Hindlimb muscle (tissue), 1 donor: Measurements from ENCODE around the gene OR5K2. TPM values are rescaled to one million over a fixed set of nuclear protein-coding genes. Genes with fewer than 3 reads are reported as not detected.

Experiments used
- DNase-seq: peaks from one replicate; pipeline ENCODE4 v3.0.0-alpha.2; 2013
- polyA plus RNA-seq: library from polyadenylated mRNA; unstranded; fragments of 120-200 nt; gene quantifications from one replicate; pipeline ENCODE4 v1.2.1, GENCODE V29; 2013; ENCODE audit not compliant: insufficient read length

OR5K2 gene
- polyA plus RNA-seq, 1 donor = not detected

DNA sequence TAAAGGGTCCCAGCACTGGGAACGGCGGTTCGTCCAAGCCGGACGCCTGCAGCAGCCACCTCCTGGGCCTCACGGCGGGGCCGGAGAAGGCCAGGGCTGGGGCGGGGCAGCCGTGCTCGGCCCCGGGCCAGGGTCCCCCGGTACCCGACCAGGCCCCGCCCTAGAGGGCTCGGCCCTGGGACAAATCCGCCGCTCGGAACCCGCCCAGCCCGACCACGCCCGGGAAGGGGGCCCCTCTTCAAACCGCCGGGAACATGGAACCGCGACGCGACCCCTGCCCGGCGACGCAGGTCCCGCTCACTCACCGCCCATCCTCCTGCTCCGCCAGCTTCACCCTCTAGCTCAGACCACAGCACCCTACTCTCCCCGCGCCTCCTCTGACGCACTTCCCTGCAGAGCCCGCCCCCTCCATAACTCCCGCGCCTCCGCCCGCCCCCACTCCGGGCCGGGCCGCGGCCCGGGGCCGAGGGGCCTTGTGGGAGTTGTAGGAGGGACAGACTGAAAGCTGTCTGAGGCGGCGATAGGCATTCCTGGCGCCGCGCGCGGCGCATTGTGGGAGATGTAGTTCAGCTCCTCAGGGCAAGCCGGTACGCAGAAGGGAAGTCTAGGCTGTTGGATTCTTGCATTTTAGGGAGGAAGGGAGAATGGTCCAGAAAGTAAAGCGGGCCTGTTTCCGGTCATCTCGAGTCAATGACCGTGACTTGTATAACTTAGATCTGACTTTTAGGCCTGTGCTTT lies 25.2 kb downstream of the OR5K2 start, which contains the start of gene CLDND1:
Gene CLDND1 (minus strand): TSS at position 359 of the 738 bp plus-strand sequence. CDS start 1,478 bp downstream, outside the sequence.
- DNase-seq = peak; percentile 98

DNA sequence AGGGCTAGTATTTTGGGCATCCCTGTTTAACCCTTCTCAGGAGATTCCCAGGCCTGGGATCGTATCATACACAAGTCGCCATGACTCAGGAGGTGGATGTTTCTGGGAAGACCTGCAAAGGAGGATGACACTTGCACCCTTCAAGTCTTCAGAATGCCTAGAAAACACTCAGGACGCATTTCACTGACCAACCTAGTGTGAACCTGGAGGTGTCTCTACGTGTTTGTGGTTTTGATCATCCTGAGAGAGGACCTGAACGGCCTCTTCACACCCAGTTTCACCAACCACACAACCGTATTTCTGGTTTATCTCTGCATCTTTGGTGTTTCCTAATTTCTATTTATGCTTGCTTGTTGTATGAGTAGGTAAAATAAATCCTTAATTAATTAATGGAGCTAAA lies 28.0 kb downstream of the OR5K2 start:
- DNase-seq = no peak

DNA sequence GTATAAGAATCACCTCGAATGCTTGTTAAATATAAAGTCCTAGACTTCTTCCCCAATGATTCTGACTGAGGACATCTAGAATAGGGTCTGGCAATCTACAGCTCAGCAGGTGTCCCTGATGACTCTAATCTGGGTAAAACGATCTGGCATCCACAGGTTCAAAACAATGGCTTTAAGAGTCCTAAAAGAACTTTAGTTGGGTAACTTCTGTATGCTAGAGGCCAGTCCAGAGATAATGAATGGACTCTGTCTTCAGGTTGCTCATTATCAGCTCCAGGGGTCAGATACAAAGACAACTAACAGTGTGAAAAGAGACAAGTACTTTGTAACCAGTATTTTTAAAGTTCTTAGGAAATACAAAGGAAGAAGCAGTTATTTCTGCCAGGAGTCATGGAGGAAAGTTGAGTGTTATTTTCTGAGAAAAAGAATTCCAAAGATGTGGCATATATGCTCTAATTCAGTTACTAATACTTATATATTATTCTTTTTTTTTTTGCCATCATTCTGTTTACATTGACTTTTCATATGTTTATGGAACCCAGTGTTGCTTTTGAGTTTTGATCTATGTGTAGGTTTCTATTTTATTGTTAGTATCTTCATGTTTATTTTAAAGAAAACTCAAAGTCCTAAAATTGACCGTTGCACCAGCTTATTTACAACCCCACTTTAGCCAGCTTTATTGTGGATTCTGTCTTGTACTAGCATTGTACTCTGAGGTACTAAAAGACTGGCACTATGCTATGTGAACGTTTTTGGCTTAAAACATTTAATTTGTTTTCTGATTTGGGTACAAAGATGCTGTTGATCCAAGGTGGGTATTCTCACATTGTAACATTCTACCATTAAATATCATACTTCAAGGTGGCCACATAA lies 31.2 kb downstream of the OR5K2 start:
- DNase-seq = no peak

DNA sequence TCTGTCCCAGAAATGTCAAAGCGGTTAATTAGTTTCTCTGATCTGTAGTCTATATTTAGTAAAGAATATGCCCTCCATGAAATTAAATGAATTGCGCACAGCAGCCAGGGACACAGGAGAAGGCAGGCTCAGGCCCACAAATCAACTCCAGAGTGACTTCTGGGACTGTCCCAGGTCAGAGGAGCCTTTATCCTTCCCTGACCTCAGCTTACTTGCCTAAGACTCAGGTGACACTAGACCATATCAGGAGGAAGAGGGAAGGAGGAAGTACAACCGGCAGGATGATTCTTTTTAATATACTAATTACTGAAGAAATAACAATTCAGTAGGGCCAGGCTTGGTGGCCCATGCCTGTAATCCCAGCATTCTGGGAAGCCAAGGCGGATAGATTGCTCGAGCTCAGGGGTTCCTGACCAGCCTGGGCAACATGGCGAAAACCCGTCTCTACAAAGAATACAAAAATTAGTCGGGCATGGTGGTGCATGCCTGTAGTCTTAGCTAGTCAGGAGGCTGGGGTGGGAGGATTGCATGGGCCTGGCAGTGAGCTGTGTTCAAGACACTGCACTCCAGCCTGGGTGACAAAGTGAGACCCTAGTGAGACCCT lies 32.5 kb downstream of the OR5K2 start:
- no peak for DNase-seq

DNA sequence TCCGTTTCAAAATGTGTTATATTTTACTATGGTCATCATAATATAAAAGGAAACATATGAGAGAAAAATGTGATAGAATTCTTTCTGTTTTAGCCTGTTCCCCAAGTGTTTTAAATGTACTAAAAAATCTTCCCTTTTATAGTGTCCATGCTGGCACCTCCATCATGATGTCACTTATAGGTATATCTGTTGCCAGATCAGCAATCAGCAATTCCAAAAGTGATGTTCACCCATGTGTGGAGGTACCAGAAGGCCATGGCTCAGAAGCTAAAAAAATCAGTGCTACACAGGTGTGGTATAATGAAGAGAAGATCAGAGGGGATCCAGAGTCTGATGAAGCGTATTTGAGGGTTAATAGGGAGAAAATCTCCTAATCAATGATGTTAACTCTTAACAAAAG lies 33.2 kb downstream of the OR5K2 start:
- no peak for DNase-seq

DNA sequence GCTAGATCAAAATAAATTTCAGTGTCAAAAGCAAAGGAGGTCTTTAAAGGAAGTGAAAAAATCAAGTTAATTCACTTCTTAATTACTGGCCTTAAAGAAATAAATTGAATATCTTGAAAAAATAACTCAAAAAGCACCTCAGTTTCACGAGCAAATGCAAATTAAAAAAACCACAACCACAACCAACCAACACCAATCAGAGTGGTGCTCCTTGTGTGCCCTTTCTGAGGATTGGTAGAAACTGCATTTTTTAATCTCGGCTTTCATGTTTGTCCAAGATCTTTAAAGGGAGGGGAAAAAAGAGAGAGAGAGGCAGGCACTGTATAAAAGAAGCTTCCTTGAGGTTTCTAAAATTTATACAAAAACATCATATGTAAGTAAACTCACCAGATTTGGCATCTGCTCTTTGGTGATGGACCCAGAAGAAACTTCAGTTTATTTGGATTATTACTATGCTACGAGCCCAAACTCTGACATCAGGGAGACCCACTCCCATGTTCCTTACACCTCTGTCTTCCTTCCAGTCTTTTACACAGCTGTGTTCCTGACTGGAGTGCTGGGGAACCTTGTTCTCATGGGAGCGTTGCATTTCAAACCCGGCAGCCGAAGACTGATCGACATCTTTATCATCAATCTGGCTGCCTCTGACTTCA lies 34.3 kb downstream of the OR5K2 start, which contains the start of gene GPR15:
Gene GPR15 (plus strand): TSS at position 357 of the 653 bp plus-strand sequence. CDS start 56 bp downstream, at position 413.
- DNase-seq = no peak

DNA sequence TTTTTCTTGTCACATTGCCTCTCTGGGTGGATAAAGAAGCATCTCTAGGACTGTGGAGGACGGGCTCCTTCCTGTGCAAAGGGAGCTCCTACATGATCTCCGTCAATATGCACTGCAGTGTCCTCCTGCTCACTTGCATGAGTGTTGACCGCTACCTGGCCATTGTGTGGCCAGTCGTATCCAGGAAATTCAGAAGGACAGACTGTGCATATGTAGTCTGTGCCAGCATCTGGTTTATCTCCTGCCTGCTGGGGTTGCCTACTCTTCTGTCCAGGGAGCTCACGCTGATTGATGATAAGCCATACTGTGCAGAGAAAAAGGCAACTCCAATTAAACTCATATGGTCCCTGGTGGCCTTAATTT lies 34.8 kb downstream of the OR5K2 start:
- DNase-seq = no peak

DNA sequence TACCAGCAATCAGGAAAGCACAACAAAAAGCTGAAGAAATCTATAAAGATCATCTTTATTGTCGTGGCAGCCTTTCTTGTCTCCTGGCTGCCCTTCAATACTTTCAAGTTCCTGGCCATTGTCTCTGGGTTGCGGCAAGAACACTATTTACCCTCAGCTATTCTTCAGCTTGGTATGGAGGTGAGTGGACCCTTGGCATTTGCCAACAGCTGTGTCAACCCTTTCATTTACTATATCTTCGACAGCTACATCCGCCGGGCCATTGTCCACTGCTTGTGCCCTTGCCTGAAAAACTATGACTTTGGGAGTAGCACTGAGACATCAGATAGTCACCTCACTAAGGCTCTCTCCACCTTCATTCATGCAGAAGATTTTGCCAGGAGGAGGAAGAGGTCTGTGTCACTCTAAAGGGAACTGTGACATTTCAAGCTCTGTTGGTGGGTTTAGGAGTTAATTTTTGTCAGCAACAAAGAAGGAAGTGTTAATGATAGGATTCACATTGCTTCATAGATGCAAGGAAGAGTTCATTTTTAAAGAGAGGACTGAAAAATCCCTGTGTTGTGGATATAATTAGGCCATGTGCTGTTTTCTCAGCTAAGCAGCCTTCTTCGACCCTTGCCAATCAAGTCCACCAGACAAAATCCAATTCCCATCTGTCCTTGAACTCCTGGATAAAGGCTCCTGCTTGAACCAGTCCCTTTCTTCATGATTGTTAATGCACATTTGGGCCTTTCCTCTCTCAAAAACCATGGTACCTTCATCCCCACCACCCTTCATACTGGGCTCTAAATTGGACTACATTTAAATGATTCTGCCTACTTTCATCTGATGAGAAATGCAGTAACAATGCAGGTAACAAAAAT lies 35.5 kb downstream of the OR5K2 start:
- DNase-seq = no peak

DNA sequence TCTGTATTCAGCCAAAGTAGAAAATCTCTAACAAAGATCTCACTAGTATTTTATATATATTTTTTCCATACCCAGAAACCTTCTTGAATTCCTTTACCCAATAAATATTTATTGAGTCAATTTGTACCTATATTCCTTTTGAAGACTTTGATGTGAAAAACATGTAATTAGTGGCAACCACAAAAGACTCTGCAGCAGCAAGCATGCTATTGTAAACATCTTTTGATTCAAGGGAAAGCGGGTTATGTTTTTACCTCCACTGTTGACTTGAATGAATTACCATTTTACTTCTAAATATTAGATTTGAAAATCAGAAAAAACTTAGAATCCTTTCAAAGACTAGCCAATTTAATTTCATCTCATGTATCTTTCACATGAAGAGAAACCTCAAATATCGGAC lies 36.7 kb downstream of the OR5K2 start:
- DNase-seq = no peak

DNA sequence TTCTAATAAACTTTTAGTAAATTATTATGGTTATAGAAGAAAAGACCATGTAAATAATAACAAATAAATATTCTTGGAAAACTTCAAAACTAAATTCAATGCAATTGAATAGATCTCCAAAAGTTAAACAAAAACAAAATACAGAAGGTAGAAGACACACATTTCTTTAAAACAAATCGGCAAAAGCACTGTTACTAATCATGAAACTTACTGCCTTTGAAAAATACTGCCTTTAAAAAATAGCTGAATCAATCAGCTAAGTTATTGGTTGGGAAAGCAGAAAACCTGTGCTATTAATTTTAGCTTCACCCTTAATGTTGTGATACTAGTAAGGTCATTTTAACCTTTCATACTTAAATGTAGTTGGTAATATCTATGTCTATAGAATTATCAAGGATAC lies 37.3 kb downstream of the OR5K2 start:
- no peak for DNase-seq

DNA sequence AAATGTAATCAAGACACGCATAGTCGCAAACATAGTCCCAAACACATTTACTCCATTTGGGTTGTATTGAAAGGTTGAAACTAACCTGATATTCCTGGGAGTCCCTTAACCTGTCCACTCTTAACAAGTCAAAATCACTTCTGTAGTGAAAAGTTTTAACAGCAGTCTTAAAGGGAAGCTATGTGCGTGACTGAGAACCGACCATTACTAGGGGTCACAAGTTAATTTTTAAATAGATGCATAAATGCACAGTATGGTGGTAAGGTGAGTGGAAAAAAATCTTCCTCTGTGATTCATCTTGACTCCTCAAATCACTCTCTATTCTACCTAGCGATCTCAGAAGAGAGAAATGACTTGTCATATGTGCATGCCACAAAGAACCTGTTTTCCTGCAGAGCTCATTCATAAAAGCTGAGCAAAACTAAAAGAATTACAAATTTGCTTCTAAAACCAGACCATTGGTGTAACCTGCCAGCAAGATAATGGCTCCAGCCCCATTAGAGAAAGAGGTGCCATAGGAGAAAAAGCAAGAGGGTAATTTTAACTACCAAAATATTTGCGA lies 39.1 kb downstream of the OR5K2 start:
- DNase-seq = no peak

DNA sequence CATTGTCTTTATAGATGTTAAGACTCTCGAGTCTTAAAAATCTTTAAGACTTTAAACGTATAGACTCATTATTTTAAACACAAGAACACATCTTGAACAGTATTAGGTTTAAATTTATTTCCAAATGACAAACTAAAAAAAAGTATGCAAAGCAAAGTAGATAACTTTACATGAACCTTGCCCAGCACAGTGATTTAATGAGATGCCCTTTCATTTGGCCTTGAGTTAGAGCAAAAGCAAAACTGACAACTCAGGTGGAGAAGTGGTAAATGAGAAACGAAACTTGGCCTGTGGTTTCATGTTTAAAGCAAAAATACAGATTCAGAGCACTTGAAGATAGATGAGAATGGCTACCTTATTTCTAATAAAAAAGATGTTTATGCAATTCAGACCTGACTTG lies 42.9 kb downstream of the OR5K2 start:
- DNase-seq = no peak

DNA sequence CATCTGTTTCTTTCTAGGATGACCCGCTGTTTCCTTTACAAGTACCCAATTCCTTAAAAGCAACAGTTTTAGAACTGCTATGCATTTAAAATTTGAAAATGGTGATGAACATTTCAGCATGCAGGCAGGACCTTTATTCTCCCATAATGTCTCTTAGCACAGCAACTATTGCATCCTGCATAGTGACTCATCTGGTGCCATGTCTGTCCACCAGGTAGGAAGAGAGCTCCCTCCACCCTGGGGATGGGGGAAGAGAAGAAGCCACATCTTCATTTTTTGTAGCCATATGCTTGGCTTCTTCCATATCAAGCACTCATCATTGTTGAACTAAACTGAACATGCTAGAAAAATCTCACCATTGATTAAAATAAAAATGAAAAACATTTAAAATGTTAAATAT lies 44.2 kb downstream of the OR5K2 start:
- DNase-seq = no peak

DNA sequence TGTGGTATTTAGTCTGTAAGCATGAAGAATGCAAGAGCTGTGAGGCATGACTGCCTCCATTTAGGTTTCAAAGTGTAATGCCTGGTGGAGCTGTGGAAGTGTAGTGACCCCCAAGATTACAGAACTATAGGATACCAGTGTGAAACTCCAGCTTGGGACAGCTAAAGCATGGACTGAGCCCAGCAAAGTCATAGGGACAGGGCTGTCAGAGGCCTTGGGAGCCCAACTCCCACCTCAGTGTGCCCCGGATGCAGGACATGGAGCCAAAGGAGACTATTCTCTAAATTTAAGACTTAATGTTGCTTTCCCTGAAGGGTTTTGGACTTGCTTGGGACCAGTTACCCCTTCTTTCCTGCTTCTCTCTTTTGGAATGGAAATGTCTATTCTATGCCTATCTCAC lies 45.1 kb downstream of the OR5K2 start:
- DNase-seq = no peak

DNA sequence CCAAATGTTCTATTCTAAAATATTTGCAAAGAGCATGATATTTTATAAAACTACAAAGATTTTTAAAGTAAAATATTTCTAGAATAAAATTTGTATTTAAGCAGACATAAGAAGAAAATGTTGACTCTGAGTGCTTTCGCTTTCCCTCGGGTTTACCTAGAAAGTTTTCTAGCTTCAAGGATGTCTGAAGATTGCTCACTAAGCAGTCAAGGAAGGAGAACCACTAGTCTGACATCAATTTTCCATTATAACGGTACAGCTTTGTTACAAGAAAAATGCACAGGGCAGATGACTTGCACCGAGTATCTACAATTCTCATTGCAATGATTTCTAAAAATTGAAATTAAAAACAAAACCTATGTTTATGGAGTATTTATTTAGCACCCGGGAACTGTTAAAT lies 48.5 kb downstream of the OR5K2 start:
- DNase-seq = no peak

Other genes starting within 250 kb of the OR5K2 start
- not detected for gene OR5H6, start 233.4 kb upstream of the OR5K2 start, polyA plus RNA-seq
- not detected for gene OR5H2, start 215.2 kb upstream of the OR5K2 start, polyA plus RNA-seq
- gene OR5K4, start 143.8 kb upstream of the OR5K2 start, polyA plus RNA-seq = not detected
- gene OR5K3, start 107.0 kb upstream of the OR5K2 start, polyA plus RNA-seq = not detected
- gene OR5K1, start 34.5 kb upstream of the OR5K2 start, polyA plus RNA-seq = not detected
- gene CLDND1, start 25.2 kb downstream of the OR5K2 start, polyA plus RNA-seq = 76.8 TPM
- gene GPR15, start 34.3 kb downstream of the OR5K2 start, polyA plus RNA-seq = not detected
- 13.7 TPM for gene CPOX, start 95.9 kb downstream of the OR5K2 start, polyA plus RNA-seq